Endothelial cell of umbilical vein (primary cell): Measurements from ENCODE around the gene B3GAT1. TPM values are rescaled to one million over a fixed set of nuclear protein-coding genes. Genes with fewer than 3 reads are reported as not detected.

Source experiments
- BruUV-seq: library from RNA; stranded (reverse); fragments of 400-500 nt; replicated peaks from 2 replicates; lab custom pipeline; 2021; lab: Mats Ljungman, UMichigan
- CTCF ChIA-PET: fragments of 300-600, 350-600 bp; sonication (Branson Sonifier 250); formaldehyde crosslinking; loops from one replicate; lab custom pipeline; 2021; ENCODE audit warnings: antibody characterized with exemption, inconsistent platforms; lab: Charles Lee
- POLR2A ChIA-PET: fragments of 300-600, 350-600 bp; sonication (Branson Sonifier 250); formaldehyde crosslinking; loops from one replicate; lab custom pipeline; 2021; ENCODE audit warnings: antibody characterized with exemption, inconsistent platforms; lab: Charles Lee
- DNase-seq: peaks from one replicate; pipeline ENCODE4 v3.0.0-alpha.2; 2011; ENCODE audit warnings: low read depth, low spot score
- FAIRE-seq: peaks from 2 replicates; lab custom pipeline; 2011; peaks lifted over from hg19 to GRCh38; lab: Jason Lieb, UNC
- H2AFZ ChIP-seq: 2 replicates; pipeline ENCODE4 v1.6.0; 2012; ENCODE audit warnings: low read depth, low read length, control low read depth, inconsistent platforms
- H3K27ac ChIP-seq: 2 replicates; pipeline ENCODE4 v1.5.1; 2011; ENCODE audit warnings: low read depth, mild to moderate bottlenecking, control low read depth, low read length, moderate library complexity; ENCODE audit not compliant: insufficient read depth
- H3K27me3 ChIP-seq, 2 experiments: 2 replicates each; pipeline versions ENCODE4 v1.6.0 to v1.6.1; 2011; ENCODE audit warnings: low read length in 2 of 2, mixed read lengths in 1 of 2; ENCODE audit not compliant: control insufficient read depth in 2 of 2, insufficient read depth in 2 of 2
- H3K36me3 ChIP-seq, 2 experiments: 2 replicates in 1 of 2; 3 replicates in 1 of 2; pipeline ENCODE4 v1.5.1; 2011; ENCODE audit warnings: low read length in 2 of 2, mild to moderate bottlenecking in 1 of 2, moderate library complexity in 1 of 2; ENCODE audit not compliant: control insufficient read depth in 2 of 2, insufficient read depth in 2 of 2; ENCODE audit errors: extremely low read depth in 1 of 2
- H3K4me1 ChIP-seq: 3 replicates; pipeline ENCODE4 v1.5.1; 2011; ENCODE audit warnings: mild to moderate bottlenecking, low read length; ENCODE audit not compliant: control insufficient read depth, insufficient read depth; ENCODE audit errors: extremely low read depth
- H3K4me2 ChIP-seq: 2 replicates; pipeline ENCODE4 v1.6.1; 2011; ENCODE audit warnings: low read length, control low read depth, mixed read lengths; ENCODE audit not compliant: insufficient read depth
- H3K4me3 ChIP-seq, 3 experiments: fragments of 200-600 bp in 1 of 3; sonication (generic), shearing (Covaris generic) in 1 of 3; replicated peaks in 1 of 3; 2 replicates each; pipeline ENCODE4 v1.5.1; 2011 to 2016; ENCODE audit warnings: control low read depth in 3 of 3, low read length in 3 of 3, mild to moderate bottlenecking in 2 of 3, inconsistent platforms in 1 of 3, low read depth in 1 of 3, moderate library complexity in 1 of 3; ENCODE audit not compliant: insufficient read depth in 1 of 3
- H3K79me2 ChIP-seq: 2 replicates; pipeline ENCODE4 v1.6.0; 2012; ENCODE audit warnings: low read length, inconsistent platforms; ENCODE audit not compliant: control insufficient read depth, insufficient read depth
- H3K9ac ChIP-seq: replicated peaks from 2 replicates; pipeline ENCODE3; 2011; ENCODE audit warnings: low read length, control low read depth; ENCODE audit not compliant: insufficient read depth; ENCODE audit errors: extremely low read depth
- H3K9me1 ChIP-seq: replicated peaks from 3 replicates; pipeline ENCODE4 v1.6.0; 2011; ENCODE audit warnings: mild to moderate bottlenecking, low read length; ENCODE audit not compliant: control insufficient read depth, insufficient read depth; ENCODE audit errors: extremely low read depth
- H3K9me3 ChIP-seq: replicated peaks from 2 replicates; pipeline ENCODE4 v1.5.1; 2012; ENCODE audit warnings: low read length, inconsistent platforms; ENCODE audit not compliant: control insufficient read depth, insufficient read depth
- H4K20me1 ChIP-seq: replicated peaks from 2 replicates; pipeline ENCODE3; 2011; ENCODE audit warnings: mild to moderate bottlenecking, low read length; ENCODE audit not compliant: control insufficient read depth, insufficient read depth; ENCODE audit errors: extremely low read depth
- EZH2 ChIP-seq: IDR thresholded peaks from 2 replicates; pipeline ENCODE4 v1.6.1; 2012; ENCODE audit warnings: borderline replicate concordance, low read depth, mild to moderate bottlenecking, moderate library complexity, low read length, inconsistent platforms; ENCODE audit not compliant: severe bottlenecking
- FOS ChIP-seq: IDR thresholded peaks from 2 replicates; pipeline ENCODE4 v1.6.1; 2011; ENCODE audit warnings: mild to moderate bottlenecking, low read length, moderate library complexity, borderline replicate concordance; ENCODE audit not compliant: insufficient read depth
- GATA2 ChIP-seq: IDR thresholded peaks from 2 replicates; pipeline ENCODE4 v1.7.0; 2011; ENCODE audit warnings: low read depth, mild to moderate bottlenecking, moderate library complexity, mixed read lengths, low read length; ENCODE audit not compliant: insufficient read length, insufficient read depth
- JUN ChIP-seq: IDR thresholded peaks from 2 replicates; pipeline ENCODE4 v1.6.1; 2011; ENCODE audit warnings: borderline replicate concordance, low read depth; ENCODE audit not compliant: insufficient read length, insufficient read depth
- MYC ChIP-seq: IDR thresholded peaks from one replicate; pipeline ENCODE4 v1.6.1; 2011; ENCODE audit warnings: mild to moderate bottlenecking, low read depth, low read length
- POLR2A ChIP-seq: IDR thresholded peaks from 2 replicates; pipeline ENCODE4 v1.6.1; 2012; ENCODE audit warnings: low read depth, mild to moderate bottlenecking, control low read depth, low read length
- POLR2AphosphoS5 ChIP-seq: IDR thresholded peaks from 2 replicates; pipeline ENCODE4 v1.6.1; 2012; ENCODE audit warnings: low read depth, mild to moderate bottlenecking, control low read depth, low read length, moderate library complexity; ENCODE audit not compliant: insufficient read depth
- dilution Hi-C: fragments of 300-500 bp; cut with MboI; formaldehyde crosslinking; loops from one replicate; pipeline ENCODE4 v1.15.0; 2019; ENCODE audit warnings: low sequenced_read_pairs; ENCODE audit not compliant: extremely low pct_ligation_motif_present
- intact Hi-C: fragments of 100-400 bp; cut with micrococcal nuclease; formaldehyde crosslinking; loops from one replicate; pipeline ENCODE4 v1.10.0; 2022
- polyA plus RNA-seq, 4 experiments: library from polyadenylated mRNA; depleted of rRNA in 3 of 4; stranded (reverse) in 3 of 4; unstranded in 1 of 4; fragments of >200 nt; gene quantifications; 2 replicates each; pipeline versions ENCODE4 v1.2.1 to v1.2.3, GENCODE V29; 2011 to 2012; ENCODE audit warnings: missing spikeins in 1 of 4
- total RNA-seq: library from RNA; stranded (reverse); gene quantifications from 2 replicates; pipeline ENCODE4 v1.2.3, GENCODE V29; 2021
- TF ChIP-seq, protein P1 (sequence below): IDR thresholded peaks from 2 replicates; pipeline ENCODE4 v1.6.1; 2011; ENCODE audit not compliant: insufficient read depth, insufficient read length
- TF ChIP-seq, protein P2 (sequence below), 2 donors: IDR thresholded peaks; 1 replicate in 1 of 2; 2 replicates in 1 of 2; pipeline ENCODE4 v1.5.1; 2011; ENCODE audit warnings: low read length in 2 of 2, mild to moderate bottlenecking in 2 of 2, moderate library complexity in 2 of 2, control low read depth in 1 of 2, inconsistent platforms in 1 of 2, low read depth in 1 of 2; ENCODE audit not compliant: insufficient read depth in 1 of 2; ENCODE audit errors: extremely low read depth in 1 of 2

Gene B3GAT1
- total and polyA plus RNA-seq, 2 donors (not counting 3 experiments of a cell fraction or from before 2014, with no cell fraction given), result 0.01 TPM; not detected in 1

DNA sequence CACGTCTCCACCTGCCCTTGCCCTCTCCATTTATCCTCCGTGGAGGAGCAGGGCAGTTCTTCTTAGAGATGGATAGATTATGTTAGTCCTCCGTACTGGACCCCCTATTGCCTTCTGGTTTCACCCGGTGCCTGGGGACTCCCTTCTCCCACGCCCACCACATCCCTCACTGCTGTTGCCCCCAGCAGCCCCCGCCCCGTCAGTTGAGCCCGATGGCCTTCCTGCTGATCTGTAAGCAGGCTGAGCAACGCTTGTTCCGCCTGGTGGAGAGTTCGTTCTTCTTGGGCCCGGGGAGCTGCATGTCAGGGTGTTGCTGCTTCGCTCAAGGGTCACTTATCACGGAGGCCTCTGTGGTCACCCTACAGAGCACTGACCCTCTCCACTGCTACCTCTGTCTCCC is 34.2 kb downstream of the B3GAT1 start:
- Histone ChIP-seq H3K4me2 (no peak overlapping the region), H3K9me1 (no peaks in the 10 kb centered on the region), H2AFZ (no peak overlapping the region), H3K4me1 (no peaks in the 10 kb centered on the region), H3K36me3 (no peaks in the 10 kb centered on the region), H3K79me2 (no peaks in the 10 kb centered on the region), H3K9me3 (no peaks in the 10 kb centered on the region), H3K4me3 (no peak overlapping the region), H3K27me3 (no peaks in the 10 kb centered on the region), H3K9ac (no peak overlapping the region), H3K27ac (no peak overlapping the region), H4K20me1 (no peaks in the 10 kb centered on the region)
- ChIA-PET CTCF (no interaction called here), POLR2A (no interaction called here)
- TF ChIP-seq EZH2 (no peak), FOS (no peak), GATA2 (no peak), POLR2A (no peak), MYC (no peak), POLR2AphosphoS5 (no peak), JUN (no peak)
- TF ChIP-seq, protein P1, sequence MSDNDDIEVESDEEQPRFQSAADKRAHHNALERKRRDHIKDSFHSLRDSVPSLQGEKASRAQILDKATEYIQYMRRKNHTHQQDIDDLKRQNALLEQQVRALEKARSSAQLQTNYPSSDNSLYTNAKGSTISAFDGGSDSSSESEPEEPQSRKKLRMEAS, result no peak
- TF ChIP-seq, protein P2, sequence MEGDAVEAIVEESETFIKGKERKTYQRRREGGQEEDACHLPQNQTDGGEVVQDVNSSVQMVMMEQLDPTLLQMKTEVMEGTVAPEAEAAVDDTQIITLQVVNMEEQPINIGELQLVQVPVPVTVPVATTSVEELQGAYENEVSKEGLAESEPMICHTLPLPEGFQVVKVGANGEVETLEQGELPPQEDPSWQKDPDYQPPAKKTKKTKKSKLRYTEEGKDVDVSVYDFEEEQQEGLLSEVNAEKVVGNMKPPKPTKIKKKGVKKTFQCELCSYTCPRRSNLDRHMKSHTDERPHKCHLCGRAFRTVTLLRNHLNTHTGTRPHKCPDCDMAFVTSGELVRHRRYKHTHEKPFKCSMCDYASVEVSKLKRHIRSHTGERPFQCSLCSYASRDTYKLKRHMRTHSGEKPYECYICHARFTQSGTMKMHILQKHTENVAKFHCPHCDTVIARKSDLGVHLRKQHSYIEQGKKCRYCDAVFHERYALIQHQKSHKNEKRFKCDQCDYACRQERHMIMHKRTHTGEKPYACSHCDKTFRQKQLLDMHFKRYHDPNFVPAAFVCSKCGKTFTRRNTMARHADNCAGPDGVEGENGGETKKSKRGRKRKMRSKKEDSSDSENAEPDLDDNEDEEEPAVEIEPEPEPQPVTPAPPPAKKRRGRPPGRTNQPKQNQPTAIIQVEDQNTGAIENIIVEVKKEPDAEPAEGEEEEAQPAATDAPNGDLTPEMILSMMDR (IDR thresholded peaks at IDR 0.05; ENCODE audit: extremely low read depth in 1 of 2, insufficient read depth in 1 of 2, low read depth in 1 of 2, low read length in 2 of 2), result no peak
- BruUV-seq, result no TSS peak
- dilution Hi-C loops (no loop called here), intact Hi-C loops (no loop called here)
- FAIRE-seq, result no peak
- no peak for DNase-seq
